HL-60 (cell line): ENCODE measurements around the gene VPS13C.

Source experiments
- DNase-seq, 2 experiments: peaks; one replicate each; pipeline ENCODE4 v3.0.0-alpha.2; 2010 to 2020; ENCODE audit warnings: low read depth in 1 of 2, low spot score in 1 of 2
- H3K27ac ChIP-seq: fragments of 250-450 bp; sonication (Bioruptor Pico); replicated peaks from 2 replicates; pipeline ENCODE4 v1.5.1; 2020; ENCODE audit warnings: mild to moderate bottlenecking, moderate library complexity
- H3K27me3 ChIP-seq: fragments of 250-450 bp; sonication (Bioruptor Pico); 2 replicates; pipeline ENCODE4 v1.5.1; 2021; ENCODE audit warnings: mild to moderate bottlenecking, moderate library complexity; ENCODE audit not compliant: insufficient read depth, poor library complexity, severe bottlenecking
- H3K4me3 ChIP-seq: replicated peaks from 2 replicates; pipeline ENCODE4 v1.5.1; 2011; ENCODE audit warnings: mild to moderate bottlenecking, control low read depth, low read length; ENCODE audit not compliant: insufficient read depth
- CTCF ChIP-seq: IDR thresholded peaks from one replicate; pipeline ENCODE4 v1.5.1; 2011; ENCODE audit warnings: low read length, control low read depth, inconsistent platforms; ENCODE audit not compliant: insufficient read depth
- GABPA ChIP-seq: IDR thresholded peaks from 2 replicates; pipeline ENCODE4 v1.6.1; 2012; ENCODE audit warnings: low read depth
- POLR2AphosphoS5 ChIP-seq: IDR thresholded peaks from 2 replicates; pipeline ENCODE4 v1.6.1; 2012; ENCODE audit warnings: low read depth
- REST ChIP-seq: IDR thresholded peaks from 2 replicates; pipeline ENCODE4 v1.6.1; 2012; ENCODE audit warnings: low read depth; ENCODE audit not compliant: insufficient replicate concordance
- SPI1 ChIP-seq: IDR thresholded peaks from 2 replicates; pipeline ENCODE4 v1.6.1; 2012; ENCODE audit warnings: low read depth, mild to moderate bottlenecking, borderline replicate concordance

Gene VPS13C

DNA sequence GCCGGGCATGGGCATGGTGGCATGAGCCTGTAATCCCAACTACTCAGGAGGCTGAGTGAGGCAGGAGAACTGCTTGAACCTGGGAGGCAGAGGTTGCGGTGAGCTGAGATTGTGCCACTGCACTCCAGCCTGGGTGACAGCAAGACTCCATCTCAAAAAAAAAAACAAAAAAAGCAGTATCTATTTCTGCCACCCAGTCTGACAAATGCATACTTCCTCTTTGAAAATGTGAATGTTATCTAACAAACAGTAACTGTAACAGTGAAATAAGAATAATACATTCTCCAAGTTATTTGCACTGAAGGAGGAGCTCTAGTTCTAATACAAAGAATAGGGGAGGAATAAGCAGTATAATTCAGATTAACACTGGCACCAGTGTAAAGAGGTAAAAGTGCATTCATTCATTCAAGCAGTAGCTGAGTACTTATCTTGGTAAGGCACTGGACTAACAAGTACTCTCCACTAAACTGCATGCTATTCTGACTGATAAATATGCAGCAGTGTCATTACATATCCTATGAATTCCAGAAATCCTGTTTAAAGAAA lies 12.9 kb downstream of the VPS13C start:
- H3K27me3 ChIP-seq: no peaks in the 10 kb centered on the region
- H3K27ac ChIP-seq: no peak overlapping the region
- no peak overlapping the region for H3K4me3 ChIP-seq
- TF ChIP-seq GABPA: no peak
- TF ChIP-seq REST: no peak
- TF ChIP-seq SPI1: no peak
- TF ChIP-seq POLR2AphosphoS5: no peak
- no peak for TF ChIP-seq CTCF
- no peak for DNase-seq

- H3K27me3 ChIP-seq: no peaks in the 10 kb centered on the region
- no peak overlapping the region for H3K27ac ChIP-seq
- TF ChIP-seq CTCF (no peak), REST (no peak), GABPA (no peak), POLR2AphosphoS5 (no peak), SPI1 (no peak)
- H3K4me3 ChIP-seq: no peak overlapping the region
- no peak for DNase-seq
These were observed 14.0 kb downstream of the VPS13C start for GRCh38 chr15:62046078-62046743.

GRCh38 chr15:62035256-62035924 lies 24.9 kb downstream of the VPS13C start:
- no peak overlapping the region for H3K27ac ChIP-seq
- no peak for DNase-seq

More at GRCh38 chr15:62035256-62035924, 24.9 kb downstream of the VPS13C start:
- Histone ChIP-seq H3K4me3 (no peak overlapping the region), H3K27me3 (no peaks in the 10 kb centered on the region)
- TF ChIP-seq SPI1: no peak
- no peak for TF ChIP-seq REST
- no peak for TF ChIP-seq POLR2AphosphoS5
- no peak for TF ChIP-seq CTCF
- no peak for TF ChIP-seq GABPA
